GM18499 (cell line): Measurements from ENCODE around the gene ZBTB7C.

Source experiments
- ATAC-seq: cut with Tn5 transposase; IDR thresholded peaks from one replicate; pipeline ENCODE4 v1.9.1; 2021; ENCODE audit warnings: moderate number of reproducible peaks; ENCODE audit not compliant: insufficient read depth, unreplicated experiment

The ZBTB7C gene

GRCh38 chr18:48229552-48229981 lies 179.6 kb downstream of the ZBTB7C start:
- no peak for ATAC-seq

- no peak for ATAC-seq
Observed at GRCh38 chr18:48228841-48229240, 180.3 kb downstream of the ZBTB7C start.

GRCh38 chr18:48228301-48228715 lies 180.9 kb downstream of the ZBTB7C start:
- ATAC-seq = no peak

GRCh38 chr18:48227206-48227605 lies 182.0 kb downstream of the ZBTB7C start:
- no peak for ATAC-seq

- ATAC-seq = no peak
Observed at GRCh38 chr18:48226401-48226800, 182.8 kb downstream of the ZBTB7C start.

- ATAC-seq = no peak
Observed at GRCh38 chr18:48222118-48222517, 187.1 kb downstream of the ZBTB7C start.

GRCh38 chr18:48219810-48220499 lies 189.2 kb downstream of the ZBTB7C start:
- no peak for ATAC-seq

GRCh38 chr18:48219037-48219809 lies 190.0 kb downstream of the ZBTB7C start:
- no peak for ATAC-seq

- no peak for ATAC-seq
Observed at GRCh38 chr18:48218285-48219022, 190.7 kb downstream of the ZBTB7C start.

GRCh38 chr18:48217258-48218250 lies 191.6 kb downstream of the ZBTB7C start:
- no peak for ATAC-seq

GRCh38 chr18:48216639-48217257 lies 192.4 kb downstream of the ZBTB7C start:
- no peak for ATAC-seq

GRCh38 chr18:48215876-48216638 lies 193.1 kb downstream of the ZBTB7C start:
- no peak for ATAC-seq

- no peak for ATAC-seq
Observed at GRCh38 chr18:48213791-48214190, 195.4 kb downstream of the ZBTB7C start.

- ATAC-seq = no peak
Observed at GRCh38 chr18:48208432-48209140, 200.6 kb downstream of the ZBTB7C start.

GRCh38 chr18:48207733-48208132 lies 201.4 kb downstream of the ZBTB7C start:
- ATAC-seq = no peak

GRCh38 chr18:48206887-48207286 lies 202.3 kb downstream of the ZBTB7C start:
- no peak for ATAC-seq

- ATAC-seq = no peak
Observed at GRCh38 chr18:48203961-48204666, 205.1 kb downstream of the ZBTB7C start.
